HCT116 (cell line): ENCODE measurements around the gene LBR.

Experiments used
- EZH2 ChIP-seq: fragments of 200-600 bp; sonication (generic); IDR thresholded peaks from 2 replicates; pipeline ENCODE4 v1.6.1; 2017; ENCODE audit warnings: antibody characterized with exemption, mixed run types
- EZH2phosphoT487 ChIP-seq: fragments of 200-600 bp; IDR thresholded peaks from 2 replicates; pipeline ENCODE4 v1.6.1; 2018; ENCODE audit warnings: antibody characterized with exemption, borderline replicate concordance
- POLR2A ChIP-seq: IDR thresholded peaks from 2 replicates; pipeline ENCODE4 v1.7.0; 2011; ENCODE audit warnings: borderline replicate concordance; ENCODE audit not compliant: insufficient read depth, insufficient read length; ENCODE audit errors: extremely low read depth
- POLR2AphosphoS5 ChIP-seq: IDR thresholded peaks from 2 replicates; pipeline ENCODE4 v1.6.1; 2011; ENCODE audit warnings: mild to moderate bottlenecking, low read depth, low read length, moderate library complexity
- SIN3A ChIP-seq: IDR thresholded peaks from 2 replicates; pipeline ENCODE4 v1.6.1; 2012; ENCODE audit warnings: low read depth
- YY1 ChIP-seq: IDR thresholded peaks from 2 replicates; pipeline ENCODE4 v1.6.1; 2011; ENCODE audit warnings: low read length, low read depth, moderate library complexity, mild to moderate bottlenecking; ENCODE audit not compliant: insufficient replicate concordance; ENCODE audit errors: extremely low read depth
- ZFX ChIP-seq: fragments of 450-650 bp; IDR thresholded peaks from 2 replicates; pipeline ENCODE4 v1.6.1; 2017
- TF ChIP-seq, protein P1 (sequence below), 3 experiments: fragments of 200-600 bp in 1 of 3; sonication (generic) in 1 of 3; IDR thresholded peaks in 2 of 3; conservative IDR thresholded peaks in 1 of 3; 2 replicates each; pipeline ENCODE4 v1.5.1; 2012 to 2017; ENCODE audit warnings: low read depth in 2 of 3, low read length in 2 of 3, antibody characterized with exemption in 1 of 3, borderline replicate concordance in 1 of 3, control low read depth in 1 of 3, mild to moderate bottlenecking in 1 of 3, mixed read lengths in 1 of 3, mixed run types in 1 of 3, moderate library complexity in 1 of 3; ENCODE audit not compliant: insufficient read depth in 1 of 3
- TF ChIP-seq, protein P2 (sequence below): IDR thresholded peaks from 2 replicates; pipeline ENCODE4 v1.6.1; 2012

DNA sequence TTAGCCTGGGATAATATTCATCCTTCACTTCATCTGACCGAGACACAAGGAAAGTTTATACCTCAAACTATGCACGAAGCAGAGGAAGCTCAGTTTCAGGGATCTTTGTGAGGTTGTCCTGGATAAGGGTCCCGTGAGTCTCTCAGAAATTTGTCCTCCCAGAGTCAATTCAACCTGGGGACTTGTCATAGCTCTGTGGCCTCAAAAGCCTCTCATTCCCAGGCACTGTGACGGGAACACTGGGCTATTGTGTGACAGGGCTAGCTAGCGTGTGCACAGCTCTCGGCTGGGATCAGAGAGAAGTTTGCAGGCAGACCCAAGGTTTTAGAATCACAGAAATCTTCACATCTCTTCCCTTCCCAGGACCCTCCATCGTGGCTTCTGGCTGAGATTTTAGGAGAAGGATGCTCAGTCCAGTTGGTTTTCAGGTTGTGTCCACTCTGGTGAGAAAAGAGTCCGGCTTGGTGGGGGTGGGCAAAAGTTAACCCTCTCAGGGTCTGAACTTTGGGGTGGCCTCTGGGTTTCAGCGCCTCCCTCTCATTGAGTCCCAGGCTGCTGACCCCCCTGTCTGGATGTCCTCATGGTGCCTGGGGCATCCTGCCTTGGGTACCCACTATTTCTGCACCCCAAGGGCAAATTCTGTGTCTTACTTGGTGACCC is 20.4 kb upstream of the LBR start:
- TF ChIP-seq, protein P1, sequence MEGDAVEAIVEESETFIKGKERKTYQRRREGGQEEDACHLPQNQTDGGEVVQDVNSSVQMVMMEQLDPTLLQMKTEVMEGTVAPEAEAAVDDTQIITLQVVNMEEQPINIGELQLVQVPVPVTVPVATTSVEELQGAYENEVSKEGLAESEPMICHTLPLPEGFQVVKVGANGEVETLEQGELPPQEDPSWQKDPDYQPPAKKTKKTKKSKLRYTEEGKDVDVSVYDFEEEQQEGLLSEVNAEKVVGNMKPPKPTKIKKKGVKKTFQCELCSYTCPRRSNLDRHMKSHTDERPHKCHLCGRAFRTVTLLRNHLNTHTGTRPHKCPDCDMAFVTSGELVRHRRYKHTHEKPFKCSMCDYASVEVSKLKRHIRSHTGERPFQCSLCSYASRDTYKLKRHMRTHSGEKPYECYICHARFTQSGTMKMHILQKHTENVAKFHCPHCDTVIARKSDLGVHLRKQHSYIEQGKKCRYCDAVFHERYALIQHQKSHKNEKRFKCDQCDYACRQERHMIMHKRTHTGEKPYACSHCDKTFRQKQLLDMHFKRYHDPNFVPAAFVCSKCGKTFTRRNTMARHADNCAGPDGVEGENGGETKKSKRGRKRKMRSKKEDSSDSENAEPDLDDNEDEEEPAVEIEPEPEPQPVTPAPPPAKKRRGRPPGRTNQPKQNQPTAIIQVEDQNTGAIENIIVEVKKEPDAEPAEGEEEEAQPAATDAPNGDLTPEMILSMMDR (IDR thresholded peaks at IDR 0.05 in 2 of 3, conservative IDR thresholded peaks at IDR 0.05 in 1 of 3; ENCODE audit: borderline replicate concordance in 1 of 3, insufficient read depth in 1 of 3, low read depth in 2 of 3, low read length in 2 of 3) = no peak
- TF ChIP-seq POLR2AphosphoS5 = no peak
- no peak for TF ChIP-seq POLR2A
- no peak for TF ChIP-seq EZH2
- no peak for TF ChIP-seq EZH2phosphoT487
- TF ChIP-seq YY1 = no peak
- TF ChIP-seq, protein P2, sequence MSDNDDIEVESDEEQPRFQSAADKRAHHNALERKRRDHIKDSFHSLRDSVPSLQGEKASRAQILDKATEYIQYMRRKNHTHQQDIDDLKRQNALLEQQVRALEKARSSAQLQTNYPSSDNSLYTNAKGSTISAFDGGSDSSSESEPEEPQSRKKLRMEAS = no peak
- no peak for TF ChIP-seq ZFX
- no peak for TF ChIP-seq SIN3A
